Lower leg skin (tissue), 3 donors: ENCODE results near the gene CDKN2D.

Experiments used
- CTCF ChIP-seq, 3 donors: fragments of 450-650 bp; IDR thresholded peaks; one replicate each; pipeline ENCODE4 v1.5.1; 2016; ENCODE audit warnings: antibody characterized with exemption in 3 of 3, mild to moderate bottlenecking in 3 of 3, moderate library complexity in 2 of 3
- POLR2A ChIP-seq, 2 donors: fragments of 450-650 bp; IDR thresholded peaks; one replicate each; pipeline ENCODE4 v1.6.1; 2016 to 2017; ENCODE audit warnings: antibody characterized with exemption in 2 of 2, mild to moderate bottlenecking in 1 of 2, moderate library complexity in 1 of 2

GRCh38 chr19:10517760-10518443 is 50.9 kb downstream of the CDKN2D start:
- TF ChIP-seq CTCF (IDR thresholded peaks at IDR 0.05) (no peak), POLR2A (IDR thresholded peaks at IDR 0.05) (no peak)
